Naive thymus-derived CD4-positive, alpha-beta T cell (primary cell): ENCODE data around the gene PTGFRN. TPM values are rescaled to one million over a fixed set of nuclear protein-coding genes. Genes with fewer than 3 reads are reported as not detected.

Source experiments
- ATAC-seq: fragments of 150-1000 bp; cut with Tn5 transposase; 2 replicates; pipeline ENCODE4 v1.10.0; 2021; ENCODE audit warnings: mild to moderate bottlenecking, moderate library complexity
- CTCF ChIA-PET: fragments of 350-600 bp; sonication (Branson Sonifier 250); formaldehyde crosslinking; loops from one replicate; lab custom pipeline; 2021; ENCODE audit warnings: antibody characterized with exemption; lab: Charles Lee
- POLR2A ChIA-PET: fragments of 350-600 bp; sonication (Branson Sonifier 250); formaldehyde crosslinking; loops from one replicate; lab custom pipeline; 2021; ENCODE audit warnings: antibody characterized with exemption, inconsistent platforms; lab: Charles Lee
- DNase-seq, 9 donors: peaks; one replicate each; pipeline versions ENCODE4 v3.0.0 to v3.0.0-alpha.2; 2020 to 2022; ENCODE audit warnings: mixed read lengths in 1 of 9
- H3K27ac ChIP-seq: one replicate; pipeline ENCODE4 v1.7.0; 2013; ENCODE audit warnings: mild to moderate bottlenecking, low read depth, low read length, moderate library complexity
- H3K27me3 ChIP-seq, 2 donors: one replicate each; pipeline ENCODE4 v1.7.0; 2013; ENCODE audit warnings: low read length in 2 of 2, mild to moderate bottlenecking in 2 of 2, moderate library complexity in 2 of 2; ENCODE audit not compliant: control insufficient read depth in 2 of 2, insufficient read depth in 2 of 2
- H3K36me3 ChIP-seq, 3 experiments: 1 replicate in 2 of 3; 2 replicates in 1 of 3; pipeline ENCODE4 v1.7.0; 2013; ENCODE audit warnings: low read length in 3 of 3, mild to moderate bottlenecking in 3 of 3, moderate library complexity in 1 of 3; ENCODE audit not compliant: insufficient read depth in 3 of 3, control insufficient read depth in 2 of 3
- H3K4me1 ChIP-seq, 2 donors: one replicate each; pipeline ENCODE4 v1.7.0; 2013; ENCODE audit warnings: low read length in 2 of 2, mild to moderate bottlenecking in 2 of 2, moderate library complexity in 1 of 2; ENCODE audit not compliant: control insufficient read depth in 2 of 2, insufficient read depth in 2 of 2
- H3K4me3 ChIP-seq: 2 replicates; pipeline ENCODE4 v1.7.0; 2013; ENCODE audit warnings: mild to moderate bottlenecking, low read length
- H3K9me3 ChIP-seq, 3 experiments: 1 replicate in 2 of 3; 2 replicates in 1 of 3; pipeline ENCODE4 v1.7.0; 2013; ENCODE audit warnings: low read length in 3 of 3; ENCODE audit not compliant: control insufficient read depth in 2 of 3
- H3K27ac Mint-ChIP-seq, 9 donors: one replicate each; pipeline ENCODE4 v1.8.0; 2020 to 2022; ENCODE audit warnings: mixed read lengths in 9 of 9, mild to moderate bottlenecking in 8 of 9, moderate library complexity in 5 of 9, inconsistent platforms in 2 of 9
- H3K27me3 Mint-ChIP-seq, 5 donors: one replicate each; pipeline ENCODE4 v1.8.0; 2021 to 2022; ENCODE audit warnings: mixed read lengths in 5 of 5, mild to moderate bottlenecking in 1 of 5
- H3K36me3 Mint-ChIP-seq, 5 donors: one replicate each; pipeline ENCODE4 v1.8.0; 2020 to 2022; ENCODE audit warnings: mixed read lengths in 5 of 5, mild to moderate bottlenecking in 3 of 5, inconsistent platforms in 1 of 5
- H3K4me1 Mint-ChIP-seq, 7 donors: one replicate each; pipeline ENCODE4 v1.8.0; 2020 to 2022; ENCODE audit warnings: mixed read lengths in 7 of 7, mild to moderate bottlenecking in 3 of 7, inconsistent platforms in 1 of 7
- H3K4me3 Mint-ChIP-seq, 10 donors: one replicate each; pipeline ENCODE4 v1.8.0; 2020 to 2022; ENCODE audit warnings: mild to moderate bottlenecking in 10 of 10, mixed read lengths in 10 of 10, moderate library complexity in 6 of 10, inconsistent platforms in 2 of 10
- H3K9me3 Mint-ChIP-seq, 11 donors: one replicate each; pipeline ENCODE4 v1.8.0; 2020 to 2022; ENCODE audit warnings: mixed read lengths in 11 of 11, mild to moderate bottlenecking in 4 of 11, inconsistent platforms in 1 of 11, moderate library complexity in 1 of 11
- intact Hi-C, 2 donors: fragments of 100-400 bp; cut with micrococcal nuclease; formaldehyde crosslinking; loops; one replicate each; pipeline ENCODE4 v1.15.1; 2023
- polyA plus RNA-seq, 2 donors: library from polyadenylated mRNA; unstranded; fragments of 300-500 nt; fragmentation: Illumina TruSeq; gene quantifications; one replicate each; pipeline ENCODE4 v1.2.3, GENCODE V29; 2021
- total RNA-seq, 6 experiments: library from RNA in 5 of 6; stranded (reverse) in 5 of 6; gene quantifications; 1 replicate in 5 of 6; 2 replicates in 1 of 6; pipeline ENCODE4 v1.2.3 and lab custom pipeline; 2021 to 2026

PTGFRN gene
- total and polyA plus RNA-seq, 7 experiments from 2014 or later: 0.22 to 5.6 (median 1.2) TPM

DNA sequence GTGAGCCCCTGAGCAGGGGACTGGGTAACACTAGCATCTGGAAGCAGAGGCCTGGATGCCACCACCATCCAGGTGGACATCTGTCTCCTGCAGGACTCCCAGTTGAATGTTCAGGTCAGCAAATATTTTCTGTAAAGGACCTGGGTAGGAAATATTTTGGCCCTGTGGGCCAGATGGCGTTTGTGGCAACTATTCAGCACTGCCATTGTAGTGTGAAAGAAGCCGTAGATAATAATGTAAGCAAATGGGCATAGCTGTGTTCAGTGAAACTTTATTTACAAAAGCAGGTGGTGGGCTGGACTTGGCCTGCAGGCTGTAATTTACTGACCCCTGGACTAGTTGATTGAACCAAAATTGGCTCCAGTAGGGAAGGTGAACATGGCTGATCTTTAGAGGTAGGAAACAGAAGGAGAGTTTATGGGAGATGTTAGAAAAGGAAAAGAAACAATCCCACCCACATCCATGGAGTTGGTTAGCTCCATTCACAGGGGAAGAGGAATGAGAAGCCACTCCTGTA lies 71.9 kb downstream of the PTGFRN start:
- Histone ChIP-seq H3K27ac (no peak overlapping the region), H3K4me3 (no peak overlapping the region), H3K27me3 (no peaks in the 10 kb centered on the region), H3K36me3 (no peaks in the 10 kb centered on the region), H3K4me1 (peaks cover 4 to 14% of the 10 kb centered on the region in 2 donors), H3K9me3 (no peaks in the 10 kb centered on the region)
- H3K4me3 Mint-ChIP-seq: no peak overlapping the region
- DNase-seq: no peak
- intact Hi-C loops: loop anchor here in 1 of 2 donors (1.0 to 10.0 kb wide), 2 partner anchors 74 to 143 kb away; partner anchors contain the start of gene TRIM45
- ATAC-seq: no peak
- H3K27me3 Mint-ChIP-seq: peaks cover 0 to 2% (median 0%) of the 10 kb centered on the region in 5 donors
- POLR2A ChIA-PET: interaction anchor here (1.0 kb wide), 1 partner anchor 111 kb away, joined by 3 read pairs; no protein-coding TSS in a partner anchor
- CTCF ChIA-PET: interaction anchor here (1.1 kb wide), 1 partner anchor 68 kb away, joined by 3 read pairs; no protein-coding TSS in a partner anchor
- peak overlapping the region in 1 of 9 donors; percentile 60 for H3K27ac Mint-ChIP-seq
- H3K4me1 Mint-ChIP-seq: peaks cover 7 to 35% (median 25%) of the 10 kb centered on the region in 7 donors
- H3K9me3 Mint-ChIP-seq: peaks cover 0 to 6% (median 0%) of the 10 kb centered on the region in 11 donors
- H3K36me3 Mint-ChIP-seq: peaks cover 0 to 7% (median 0%) of the 10 kb centered on the region in 5 donors

DNA sequence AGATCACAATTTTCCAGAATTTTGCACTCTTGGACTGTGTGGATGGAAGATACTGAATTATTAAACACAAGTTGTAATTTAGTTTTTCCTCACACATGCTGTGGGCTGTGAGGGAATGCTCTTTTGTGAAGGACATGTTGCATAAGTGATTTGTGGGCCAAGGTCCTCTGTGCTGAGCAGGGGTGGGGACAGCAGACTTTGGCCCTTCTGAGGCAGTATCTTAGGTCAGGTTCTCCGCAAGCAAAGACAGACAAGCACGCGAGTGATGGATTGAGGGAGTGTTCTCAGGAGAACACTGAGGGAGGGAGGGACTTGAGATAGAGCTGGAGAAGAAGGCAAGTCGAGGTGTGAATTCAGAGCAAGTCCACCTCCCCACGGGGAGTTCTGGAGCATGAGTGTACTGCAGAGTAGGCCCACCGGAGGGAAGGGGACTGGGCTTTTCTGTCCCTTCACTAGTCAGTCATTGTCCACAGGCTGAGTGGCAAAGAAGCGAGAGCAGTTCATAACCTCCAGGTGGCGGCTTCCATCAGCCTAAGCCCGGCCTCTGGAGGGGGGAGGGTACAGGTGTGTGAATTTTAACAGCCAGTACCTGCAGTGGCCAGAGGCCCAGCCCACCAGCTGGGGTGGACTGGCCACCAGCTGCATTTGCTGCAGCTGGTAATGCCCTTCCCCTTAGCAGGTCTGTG lies 72.7 kb downstream of the PTGFRN start:
- ChIA-PET CTCF (no interaction called here), POLR2A (no interaction called here)
- Histone ChIP-seq H3K4me3 (no peak overlapping the region), H3K9me3 (no peaks in the 10 kb centered on the region), H3K27me3 (no peaks in the 10 kb centered on the region), H3K36me3 (no peaks in the 10 kb centered on the region), H3K4me1 (peaks cover 6 to 23% of the 10 kb centered on the region in 2 donors), H3K27ac (no peak overlapping the region)
- DNase-seq: no peak
- intact Hi-C loops: loop anchor here in 1 of 2 donors (1.0 to 10.0 kb wide), 2 partner anchors 73 to 142 kb away; partner anchors contain the start of gene TRIM45
- peaks cover 15 to 44% (median 34%) of the 10 kb centered on the region in 7 donors for H3K4me1 Mint-ChIP-seq
- peaks cover 0 to 6% (median 0%) of the 10 kb centered on the region in 11 donors for H3K9me3 Mint-ChIP-seq
- H3K27me3 Mint-ChIP-seq: peaks cover 0 to 2% (median 0%) of the 10 kb centered on the region in 5 donors
- H3K27ac Mint-ChIP-seq: peak overlapping the region in 3 of 9 donors; percentile 3 to 63 (median 60)
- ATAC-seq: no peak
- no peak overlapping the region for H3K4me3 Mint-ChIP-seq
- peaks cover 0 to 6% (median 0%) of the 10 kb centered on the region in 5 donors for H3K36me3 Mint-ChIP-seq

DNA sequence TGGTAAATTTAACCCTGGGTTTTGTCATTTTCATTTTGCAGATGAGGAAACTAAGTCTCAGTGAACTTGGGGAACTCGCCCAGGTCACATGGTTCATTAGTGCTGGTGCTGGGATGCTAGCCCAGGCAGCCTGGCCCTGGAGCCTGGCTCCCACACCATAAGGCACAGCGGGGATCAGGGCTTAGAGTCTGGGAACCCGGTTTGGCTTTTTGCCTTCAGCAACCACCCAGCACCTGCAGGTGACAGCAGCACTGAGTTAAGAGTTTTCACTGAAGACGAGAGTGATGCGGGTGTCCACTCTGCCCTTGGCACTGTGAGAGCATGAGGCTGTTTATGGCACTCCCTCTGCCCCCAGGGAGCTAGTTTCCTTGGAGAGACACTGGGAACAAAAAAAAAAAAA lies 73.4 kb downstream of the PTGFRN start:
- DNase-seq (no peak), ATAC-seq (no peak)
- Histone ChIP-seq H3K27me3 (no peaks in the 10 kb centered on the region), H3K9me3 (no peaks in the 10 kb centered on the region), H3K4me3 (no peak overlapping the region), H3K36me3 (no peaks in the 10 kb centered on the region), H3K27ac (no peak overlapping the region), H3K4me1 (peaks cover 6 to 29% of the 10 kb centered on the region in 2 donors)
- peaks cover 0 to 6% (median 0%) of the 10 kb centered on the region in 11 donors for H3K9me3 Mint-ChIP-seq
- peaks cover 17 to 50% (median 41%) of the 10 kb centered on the region in 7 donors for H3K4me1 Mint-ChIP-seq
- no peak overlapping the region for H3K4me3 Mint-ChIP-seq
- intact Hi-C loops: loop anchor here in 1 of 2 donors (10.0 kb wide), 1 partner anchor 142 kb away; the partner anchor contains the start of gene TRIM45
- POLR2A ChIA-PET: interaction anchor here (0.7 to 1.3 kb wide), 2 partner anchors 28 to 66 kb away, joined by 3 to 4 read pairs; no protein-coding TSS in a partner anchor
- peaks cover 0 to 6% (median 0%) of the 10 kb centered on the region in 5 donors for H3K36me3 Mint-ChIP-seq
- peak overlapping the region in 2 of 9 donors; percentile 48 to 69 for H3K27ac Mint-ChIP-seq
- H3K27me3 Mint-ChIP-seq: peaks cover 0 to 2% (median 0%) of the 10 kb centered on the region in 5 donors
- CTCF ChIA-PET: interaction anchor here (0.6 to 0.7 kb wide), 2 partner anchors 182 to 639 kb away, joined by 3 to 4 read pairs; no protein-coding TSS in a partner anchor

DNA sequence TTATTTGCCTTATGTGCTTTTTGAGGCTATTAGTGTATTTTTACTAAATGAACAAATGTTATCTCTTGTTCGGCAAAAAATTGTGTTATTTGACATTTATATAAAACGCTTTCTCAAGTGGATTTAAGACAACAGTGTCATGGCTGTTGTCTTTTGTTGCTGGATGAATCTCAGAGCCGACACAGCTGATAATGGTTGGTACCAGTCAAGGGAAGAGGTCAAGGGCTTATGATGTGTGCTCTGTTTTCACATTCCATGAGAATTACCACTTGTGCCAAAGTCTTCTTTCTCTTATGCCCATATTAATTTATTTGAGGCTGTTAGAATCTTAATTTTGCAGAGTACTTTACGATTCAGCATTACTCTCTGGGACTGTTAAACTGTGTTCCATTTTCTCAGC lies 74.0 kb downstream of the PTGFRN start:
- H3K4me1 Mint-ChIP-seq: peaks cover 17 to 56% (median 46%) of the 10 kb centered on the region in 7 donors
- H3K9me3 Mint-ChIP-seq: peaks cover 0 to 6% (median 0%) of the 10 kb centered on the region in 11 donors
- H3K27ac Mint-ChIP-seq: peak overlapping the region in 5 of 9 donors; percentile 23 to 84 (median 34)
- peaks cover 0 to 6% (median 0%) of the 10 kb centered on the region in 5 donors for H3K36me3 Mint-ChIP-seq
- H3K27me3 Mint-ChIP-seq: peaks cover 0 to 2% (median 0%) of the 10 kb centered on the region in 5 donors
- ATAC-seq (no peak), DNase-seq (no peak)
- ChIA-PET CTCF (interaction anchor here (0.6 to 0.7 kb wide), 2 partner anchors 183 to 640 kb away, joined by 3 to 4 read pairs; no protein-coding TSS in a partner anchor), POLR2A (interaction anchor here (0.7 to 1.3 kb wide), 2 partner anchors 28 to 65 kb away, joined by 3 to 4 read pairs; no protein-coding TSS in a partner anchor)
- Histone ChIP-seq H3K4me1 (peaks cover 6 to 35% of the 10 kb centered on the region in 2 donors), H3K27ac (no peak overlapping the region), H3K4me3 (no peak overlapping the region), H3K9me3 (no peaks in the 10 kb centered on the region), H3K36me3 (no peaks in the 10 kb centered on the region), H3K27me3 (no peaks in the 10 kb centered on the region)
- H3K4me3 Mint-ChIP-seq: peak overlapping the region in 1 of 10 donors; percentile 18
- intact Hi-C loops: loop anchor here in 1 of 2 donors (10.0 kb wide), 1 partner anchor 141 kb away; the partner anchor contains the start of gene TRIM45

DNA sequence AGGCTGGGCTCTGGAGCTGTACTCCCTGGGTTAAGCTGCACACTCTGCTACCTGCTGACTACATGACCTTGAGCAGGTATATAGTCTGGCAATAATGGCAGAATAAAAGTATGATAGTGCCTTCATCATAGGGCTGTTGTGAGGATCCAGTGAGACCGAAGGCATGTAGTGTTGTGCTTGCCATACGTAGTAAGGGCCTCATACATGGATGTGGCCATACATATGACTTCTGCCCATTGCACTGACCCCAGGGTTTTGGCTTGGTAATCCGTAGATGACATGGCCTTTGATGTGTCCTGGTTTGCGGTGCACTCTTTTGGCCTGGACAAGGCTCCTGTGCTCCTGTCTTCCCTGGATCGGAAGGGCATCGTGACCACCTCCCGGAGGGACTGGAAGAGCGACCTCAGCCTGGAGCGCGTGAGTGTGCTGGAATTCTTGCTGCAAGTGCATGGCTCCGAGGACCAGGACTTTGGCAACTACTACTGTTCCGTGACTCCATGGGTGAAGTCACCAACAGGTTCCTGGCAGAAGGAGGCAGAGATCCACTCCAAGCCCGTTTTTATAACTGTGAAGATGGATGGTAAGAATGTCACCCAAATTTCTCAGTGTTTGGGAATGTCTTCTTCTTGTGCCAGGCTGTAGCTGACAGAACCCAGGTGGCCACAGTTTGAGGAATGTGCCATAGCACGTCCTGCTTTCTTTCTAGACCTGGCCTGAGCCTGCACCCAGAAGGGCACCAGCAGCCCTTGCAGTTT lies 74.9 kb downstream of the PTGFRN start:
- intact Hi-C loops: loop anchor here in 1 of 2 donors (5.0 to 10.0 kb wide), 3 partner anchors 140 to 262 kb away; partner anchors contain the start of genes CD2 and TRIM45
- no peak for ATAC-seq
- no peaks in the 10 kb centered on the region for H3K27me3 ChIP-seq
- peaks cover 6 to 39% of the 10 kb centered on the region in 2 donors for H3K4me1 ChIP-seq
- H3K27ac ChIP-seq: no peak overlapping the region
- POLR2A ChIA-PET: interaction anchor here (4.8 kb wide), 1 partner anchor 66 kb away, joined by 75 read pairs; no protein-coding TSS in a partner anchor
- H3K27me3 Mint-ChIP-seq: no peaks in the 10 kb centered on the region
- H3K9me3 Mint-ChIP-seq: peaks cover 0 to 3% (median 0%) of the 10 kb centered on the region in 11 donors
- H3K4me3 ChIP-seq: no peak overlapping the region
- H3K4me3 Mint-ChIP-seq: peak overlapping the region in 3 of 10 donors; percentile 37 to 87 (median 50)
- CTCF ChIA-PET: interaction anchor here (0.6 to 1.3 kb wide), 2 partner anchors 25 to 167 kb away, joined by 3 read pairs; no protein-coding TSS in a partner anchor
- H3K36me3 ChIP-seq: no peaks in the 10 kb centered on the region
- H3K27ac Mint-ChIP-seq: peak overlapping the region in 8 of 9 donors; percentile 48 to 87 (median 65)
- peaks cover 17 to 63% (median 54%) of the 10 kb centered on the region in 7 donors for H3K4me1 Mint-ChIP-seq
- peaks cover 0 to 3% (median 0%) of the 10 kb centered on the region in 5 donors for H3K36me3 Mint-ChIP-seq
- DNase-seq: no peak
- H3K9me3 ChIP-seq: no peaks in the 10 kb centered on the region
